GM23338 (cell line): Measurements from ENCODE around the gene TBC1D2B. TPM values are rescaled to one million over a fixed set of nuclear protein-coding genes. Genes with fewer than 3 reads are reported as not detected.

Source experiments
- ATAC-seq: fragments of 200-7000 bp; cut with Tn5 transposase; 3 replicates; pipeline ENCODE4 v1.9.1; 2020
- DNase-seq: peaks from one replicate; pipeline ENCODE4 v3.0.0-alpha.2; 2015; ENCODE audit warnings: low spot score
- H2AFZ ChIP-seq: fragments of 200-600 bp; sonication (generic); 2 replicates; pipeline ENCODE4 v1.8.0; 2016; ENCODE audit warnings: antibody characterized with exemption, mild to moderate bottlenecking, moderate library complexity
- H3F3A ChIP-seq: fragments of 200-600 bp; sonication (generic); replicated peaks from 2 replicates; pipeline ENCODE4 v1.8.0; 2017; ENCODE audit warnings: antibody characterized with exemption, mixed run types, low read depth
- H3K27ac ChIP-seq: fragments of 200-600 bp; sonication (generic); 2 replicates; pipeline ENCODE4 v1.6.1; 2016; ENCODE audit warnings: low read depth
- H3K27me3 ChIP-seq: fragments of 200-600 bp; sonication (generic); 2 replicates; pipeline ENCODE4 v1.8.0; 2016; ENCODE audit warnings: mild to moderate bottlenecking, mixed run types, moderate library complexity; ENCODE audit not compliant: insufficient read depth
- H3K36me3 ChIP-seq: fragments of 200-600 bp; sonication (generic); 2 replicates; pipeline ENCODE4 v1.8.0; 2016; ENCODE audit warnings: mild to moderate bottlenecking; ENCODE audit not compliant: insufficient read depth
- H3K4me1 ChIP-seq: fragments of 200-600 bp; sonication (generic); 2 replicates; pipeline ENCODE4 v1.8.0; 2016; ENCODE audit warnings: mild to moderate bottlenecking, moderate library complexity; ENCODE audit not compliant: insufficient read depth
- H3K4me2 ChIP-seq: fragments of 200-600 bp; sonication (generic); 2 replicates; pipeline ENCODE4 v1.7.1; 2017; ENCODE audit warnings: mixed run types
- H3K4me3 ChIP-seq: fragments of 200-600 bp; sonication (generic); 2 replicates; pipeline ENCODE4 v1.6.1; 2016; ENCODE audit warnings: mixed run types
- H3K79me2 ChIP-seq: fragments of 200-600 bp; sonication (generic); replicated peaks from 2 replicates; pipeline ENCODE4 v1.8.0; 2017; ENCODE audit warnings: mild to moderate bottlenecking; ENCODE audit not compliant: insufficient read depth
- H3K9me2 ChIP-seq: fragments of 200-600 bp; sonication (generic); 2 replicates; pipeline ENCODE4 v1.8.0; 2017; ENCODE audit not compliant: insufficient read depth
- H4K20me1 ChIP-seq: fragments of 200-600 bp; sonication (generic); replicated peaks from 2 replicates; pipeline ENCODE4 v1.8.0; 2017; ENCODE audit warnings: mild to moderate bottlenecking; ENCODE audit not compliant: insufficient read depth
- H3K27ac Mint-ChIP-seq: 2 replicates; pipeline ENCODE4 v1.8.0; 2020; ENCODE audit warnings: inconsistent platforms, mild to moderate bottlenecking, moderate library complexity, mixed read lengths
- H3K27me3 Mint-ChIP-seq: 3 replicates; pipeline ENCODE4 v1.8.0; 2022; ENCODE audit warnings: low read depth, mild to moderate bottlenecking, moderate library complexity, mixed read lengths, inconsistent platforms; ENCODE audit not compliant: insufficient read depth, poor library complexity
- H3K36me3 Mint-ChIP-seq: 3 replicates; pipeline ENCODE4 v1.8.0; 2021; ENCODE audit warnings: low read depth, mild to moderate bottlenecking, inconsistent platforms, moderate library complexity, mixed read lengths
- H3K4me1 Mint-ChIP-seq: 3 replicates; pipeline ENCODE4 v1.8.0; 2020; ENCODE audit warnings: mild to moderate bottlenecking, inconsistent platforms, mixed read lengths
- H3K4me3 Mint-ChIP-seq: 3 replicates; pipeline ENCODE4 v1.8.0; 2021; ENCODE audit warnings: moderate library complexity, mild to moderate bottlenecking, inconsistent platforms, mixed read lengths
- H3K9me3 Mint-ChIP-seq: 3 replicates; pipeline ENCODE4 v1.8.0; 2020; ENCODE audit warnings: moderate library complexity, mild to moderate bottlenecking, inconsistent platforms, mixed read lengths
- CREB1 ChIP-seq: fragments of 250-450 bp; sonication (Bioruptor Pico); IDR thresholded peaks from 2 replicates; pipeline ENCODE4 v1.5.0; 2020; ENCODE audit warnings: low read depth, mild to moderate bottlenecking, moderate library complexity
- EZH2 ChIP-seq: fragments of 200-600 bp; sonication (generic); IDR thresholded peaks from one replicate; pipeline ENCODE4 v1.8.0; 2017; ENCODE audit warnings: antibody characterized with exemption, mild to moderate bottlenecking, low read depth; ENCODE audit not compliant: unreplicated experiment
- EZH2phosphoT487 ChIP-seq: fragments of 200-600 bp; sonication (generic); IDR thresholded peaks from one replicate; pipeline ENCODE4 v1.8.1; 2018; ENCODE audit warnings: antibody characterized with exemption; ENCODE audit not compliant: unreplicated experiment
- JUNB ChIP-seq: IDR thresholded peaks from one replicate; pipeline ENCODE4 v1.6.1; 2016; ENCODE audit warnings: antibody characterized with exemption; ENCODE audit not compliant: unreplicated experiment
- NANOG ChIP-seq: IDR thresholded peaks from 2 replicates; pipeline ENCODE4 v1.6.1; 2016; ENCODE audit warnings: antibody characterized with exemption, borderline replicate concordance
- POLR2AphosphoS5 ChIP-seq: IDR thresholded peaks from 2 replicates; pipeline ENCODE4 v1.6.1; 2016; ENCODE audit warnings: antibody characterized with exemption, low read depth
- STAT1 ChIP-seq: IDR thresholded peaks from one replicate; pipeline ENCODE4 v1.6.1; 2016; ENCODE audit warnings: antibody characterized with exemption; ENCODE audit not compliant: unreplicated experiment
- ZNF114 ChIP-seq: fragments of 250-450 bp; sonication (Bioruptor Pico); IDR thresholded peaks from 2 replicates; pipeline ENCODE4 v1.5.0; 2020; ENCODE audit warnings: mild to moderate bottlenecking, moderate library complexity
- ZNF331 ChIP-seq: fragments of 250-450 bp; sonication (Bioruptor Pico); IDR thresholded peaks from 2 replicates; pipeline ENCODE4 v1.5.0; 2020; ENCODE audit warnings: low read depth, mild to moderate bottlenecking, moderate library complexity
- polyA plus RNA-seq: library from polyadenylated mRNA; unstranded; fragments of >200 nt; fragmentation: Nextera tagmentation; extraction: Ambion mirVana; gene quantifications from 2 replicates; pipeline ENCODE4 v1.2.1, GENCODE V29; 2016
- total RNA-seq: library from RNA; depleted of rRNA; stranded (reverse); fragments of >200 nt; shearing (Covaris generic); gene quantifications from 2 replicates; pipeline ENCODE4 v1.2.3, GENCODE V29; 2014
- TF ChIP-seq, protein P1 (sequence below): IDR thresholded peaks from one replicate; pipeline ENCODE4 v1.6.1; 2018; ENCODE audit warnings: antibody characterized with exemption; ENCODE audit not compliant: unreplicated experiment
- TF ChIP-seq, protein P2 (sequence below): IDR thresholded peaks from 2 replicates; pipeline ENCODE4 v1.6.1; 2016; ENCODE audit warnings: antibody characterized with exemption
- TF ChIP-seq, protein P3 (sequence below), 2 experiments: fragments of 200-600 bp in 1 of 2; sonication (generic) in 1 of 2; conservative IDR thresholded peaks; 2 replicates each; pipeline versions ENCODE4 v1.5.1 to v1.6.1; 2016 to 2017; ENCODE audit warnings: antibody characterized with exemption in 2 of 2, low read depth in 2 of 2, mild to moderate bottlenecking in 2 of 2, moderate library complexity in 1 of 2

The TBC1D2B gene
- total and polyA plus RNA-seq, 2 experiments from 2014 or later: 3.6 to 17.8 TPM

DNA sequence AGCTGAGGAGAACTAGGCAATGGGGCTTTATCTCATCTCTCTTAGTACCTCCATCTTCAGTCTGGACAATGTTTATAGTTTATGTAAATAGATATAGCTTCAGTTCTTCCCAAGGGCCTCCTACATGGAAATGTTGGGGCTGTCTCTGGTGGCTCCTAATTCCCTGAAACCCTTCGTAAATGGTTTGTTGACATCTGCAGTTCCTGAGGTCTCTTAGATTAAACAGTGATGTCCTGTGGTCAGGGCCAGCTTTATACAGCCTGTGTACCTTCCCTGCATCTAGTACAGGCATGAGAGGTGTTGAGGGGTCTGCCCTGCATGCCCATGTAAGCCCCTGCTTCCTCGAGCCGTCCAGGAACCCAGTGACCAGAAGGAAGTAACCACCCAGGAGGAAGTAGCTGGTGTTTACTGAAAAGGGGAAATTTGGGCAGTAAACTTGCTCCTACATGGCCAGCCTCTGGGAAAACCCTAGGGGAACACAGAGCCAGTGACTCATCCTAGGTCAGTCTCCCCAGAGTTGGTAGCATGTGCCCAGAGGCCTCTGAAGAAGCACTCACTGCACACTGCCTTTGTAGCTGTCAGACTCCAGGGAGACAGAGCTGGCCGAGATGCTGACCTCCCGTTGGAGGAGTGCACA, 4.7 kb upstream of the TBC1D2B start (continued):
- TF ChIP-seq, protein P1, sequence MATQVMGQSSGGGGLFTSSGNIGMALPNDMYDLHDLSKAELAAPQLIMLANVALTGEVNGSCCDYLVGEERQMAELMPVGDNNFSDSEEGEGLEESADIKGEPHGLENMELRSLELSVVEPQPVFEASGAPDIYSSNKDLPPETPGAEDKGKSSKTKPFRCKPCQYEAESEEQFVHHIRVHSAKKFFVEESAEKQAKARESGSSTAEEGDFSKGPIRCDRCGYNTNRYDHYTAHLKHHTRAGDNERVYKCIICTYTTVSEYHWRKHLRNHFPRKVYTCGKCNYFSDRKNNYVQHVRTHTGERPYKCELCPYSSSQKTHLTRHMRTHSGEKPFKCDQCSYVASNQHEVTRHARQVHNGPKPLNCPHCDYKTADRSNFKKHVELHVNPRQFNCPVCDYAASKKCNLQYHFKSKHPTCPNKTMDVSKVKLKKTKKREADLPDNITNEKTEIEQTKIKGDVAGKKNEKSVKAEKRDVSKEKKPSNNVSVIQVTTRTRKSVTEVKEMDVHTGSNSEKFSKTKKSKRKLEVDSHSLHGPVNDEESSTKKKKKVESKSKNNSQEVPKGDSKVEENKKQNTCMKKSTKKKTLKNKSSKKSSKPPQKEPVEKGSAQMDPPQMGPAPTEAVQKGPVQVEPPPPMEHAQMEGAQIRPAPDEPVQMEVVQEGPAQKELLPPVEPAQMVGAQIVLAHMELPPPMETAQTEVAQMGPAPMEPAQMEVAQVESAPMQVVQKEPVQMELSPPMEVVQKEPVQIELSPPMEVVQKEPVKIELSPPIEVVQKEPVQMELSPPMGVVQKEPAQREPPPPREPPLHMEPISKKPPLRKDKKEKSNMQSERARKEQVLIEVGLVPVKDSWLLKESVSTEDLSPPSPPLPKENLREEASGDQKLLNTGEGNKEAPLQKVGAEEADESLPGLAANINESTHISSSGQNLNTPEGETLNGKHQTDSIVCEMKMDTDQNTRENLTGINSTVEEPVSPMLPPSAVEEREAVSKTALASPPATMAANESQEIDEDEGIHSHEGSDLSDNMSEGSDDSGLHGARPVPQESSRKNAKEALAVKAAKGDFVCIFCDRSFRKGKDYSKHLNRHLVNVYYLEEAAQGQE: no peak
- TF ChIP-seq STAT1 (no peak), CREB1 (CRISPR knock-in tag) (no peak)

DNA sequence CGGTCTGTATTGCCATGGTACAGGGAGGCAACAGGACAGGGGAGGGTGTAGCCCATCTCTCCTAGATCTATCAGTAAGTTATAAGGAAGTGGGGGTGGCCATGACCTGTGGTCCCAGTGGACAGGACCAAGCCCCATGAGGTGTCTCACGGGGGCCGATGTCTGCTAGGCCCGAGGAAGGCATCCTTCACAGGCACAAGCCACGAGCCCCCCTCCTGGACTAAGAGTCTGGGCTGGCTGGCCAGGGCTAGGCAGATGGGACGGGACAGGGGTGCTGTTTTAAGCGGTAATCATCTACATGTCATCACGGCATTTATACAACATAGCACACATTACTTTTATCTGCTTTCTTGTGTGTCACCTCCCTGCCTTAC, 2.6 kb upstream of the TBC1D2B start:
- H3K36me3 ChIP-seq: no peaks in the 10 kb centered on the region
- H3K9me3 Mint-ChIP-seq: no peaks in the 10 kb centered on the region
- H3K27me3 Mint-ChIP-seq: peaks cover 8% of the 10 kb centered on the region
- peaks cover 6% of the 10 kb centered on the region for H3K79me2 ChIP-seq
- no peak overlapping the region for H3K27ac Mint-ChIP-seq
- H3K4me1 ChIP-seq: peaks cover 17% of the 10 kb centered on the region
- DNase-seq: no peak
- no peaks in the 10 kb centered on the region for H3K36me3 Mint-ChIP-seq
- no peak overlapping the region for H3K4me3 Mint-ChIP-seq
- H3K4me3 ChIP-seq: no peak overlapping the region
- no peak overlapping the region for H2AFZ ChIP-seq
- H3K4me1 Mint-ChIP-seq: peaks cover 9% of the 10 kb centered on the region
- 0 out of 2 replicates have a peak, but pooled peaks cover 5% of the 10 kb centered on the region for H3F3A ChIP-seq
- ATAC-seq: no peak
- H4K20me1 ChIP-seq: 0 out of 2 replicates have a peak, but pooled peaks cover 2% of the 10 kb centered on the region
- H3K27me3 ChIP-seq: 0 out of 2 replicates have a peak, but pooled peaks cover 5% of the 10 kb centered on the region
- H3K9me2 ChIP-seq: no peaks in the 10 kb centered on the region
- H3K27ac ChIP-seq: no peak overlapping the region
- H3K4me2 ChIP-seq: no peak overlapping the region
- TF ChIP-seq, protein P2, sequence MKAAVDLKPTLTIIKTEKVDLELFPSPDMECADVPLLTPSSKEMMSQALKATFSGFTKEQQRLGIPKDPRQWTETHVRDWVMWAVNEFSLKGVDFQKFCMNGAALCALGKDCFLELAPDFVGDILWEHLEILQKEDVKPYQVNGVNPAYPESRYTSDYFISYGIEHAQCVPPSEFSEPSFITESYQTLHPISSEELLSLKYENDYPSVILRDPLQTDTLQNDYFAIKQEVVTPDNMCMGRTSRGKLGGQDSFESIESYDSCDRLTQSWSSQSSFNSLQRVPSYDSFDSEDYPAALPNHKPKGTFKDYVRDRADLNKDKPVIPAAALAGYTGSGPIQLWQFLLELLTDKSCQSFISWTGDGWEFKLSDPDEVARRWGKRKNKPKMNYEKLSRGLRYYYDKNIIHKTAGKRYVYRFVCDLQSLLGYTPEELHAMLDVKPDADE: no peak
- no peak for TF ChIP-seq STAT1
- TF ChIP-seq ZNF331 (CRISPR knock-in tag): no peak
- no peak for TF ChIP-seq JUNB
- TF ChIP-seq, protein P3, sequence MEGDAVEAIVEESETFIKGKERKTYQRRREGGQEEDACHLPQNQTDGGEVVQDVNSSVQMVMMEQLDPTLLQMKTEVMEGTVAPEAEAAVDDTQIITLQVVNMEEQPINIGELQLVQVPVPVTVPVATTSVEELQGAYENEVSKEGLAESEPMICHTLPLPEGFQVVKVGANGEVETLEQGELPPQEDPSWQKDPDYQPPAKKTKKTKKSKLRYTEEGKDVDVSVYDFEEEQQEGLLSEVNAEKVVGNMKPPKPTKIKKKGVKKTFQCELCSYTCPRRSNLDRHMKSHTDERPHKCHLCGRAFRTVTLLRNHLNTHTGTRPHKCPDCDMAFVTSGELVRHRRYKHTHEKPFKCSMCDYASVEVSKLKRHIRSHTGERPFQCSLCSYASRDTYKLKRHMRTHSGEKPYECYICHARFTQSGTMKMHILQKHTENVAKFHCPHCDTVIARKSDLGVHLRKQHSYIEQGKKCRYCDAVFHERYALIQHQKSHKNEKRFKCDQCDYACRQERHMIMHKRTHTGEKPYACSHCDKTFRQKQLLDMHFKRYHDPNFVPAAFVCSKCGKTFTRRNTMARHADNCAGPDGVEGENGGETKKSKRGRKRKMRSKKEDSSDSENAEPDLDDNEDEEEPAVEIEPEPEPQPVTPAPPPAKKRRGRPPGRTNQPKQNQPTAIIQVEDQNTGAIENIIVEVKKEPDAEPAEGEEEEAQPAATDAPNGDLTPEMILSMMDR (conservative IDR thresholded peaks at IDR 0.05; ENCODE audit: low read depth in 2 of 2): no peak
- TF ChIP-seq EZH2phosphoT487: no peak
- no peak for TF ChIP-seq POLR2AphosphoS5
- no peak for TF ChIP-seq EZH2
- no peak for TF ChIP-seq ZNF114 (CRISPR knock-in tag)
- no peak for TF ChIP-seq CREB1 (CRISPR knock-in tag)
- TF ChIP-seq, protein P1: no peak
- TF ChIP-seq NANOG: no peak
